ENCODE data around the gene PLEKHH1.

- TF ChIP-seq EZH2 (IDR thresholded peaks at IDR 0.05) = no peak
- no peak for TF ChIP-seq POLR2AphosphoS5 (IDR thresholded peaks at IDR 0.05; ENCODE audit: borderline replicate concordance, low read depth, low read length)
Measured at GRCh38 chr14:67570453-67570852, 37.4 kb downstream of the PLEKHH1 start.

Measured in SK-N-MC (cell line).